HG03108 (cell line): ENCODE results near the gene KIF5C.
"Not testable (repeated sequence)": the region's sequence is repeated elsewhere in the genome, so short reads cannot be mapped to it uniquely, and the experiment has no call there.

ENCODE experiments used
- ATAC-seq: cut with Tn5 transposase; IDR thresholded peaks from one replicate; pipeline ENCODE4 v1.9.1; 2021; ENCODE audit warnings: moderate library complexity; ENCODE audit not compliant: unreplicated experiment

The KIF5C gene

DNA sequence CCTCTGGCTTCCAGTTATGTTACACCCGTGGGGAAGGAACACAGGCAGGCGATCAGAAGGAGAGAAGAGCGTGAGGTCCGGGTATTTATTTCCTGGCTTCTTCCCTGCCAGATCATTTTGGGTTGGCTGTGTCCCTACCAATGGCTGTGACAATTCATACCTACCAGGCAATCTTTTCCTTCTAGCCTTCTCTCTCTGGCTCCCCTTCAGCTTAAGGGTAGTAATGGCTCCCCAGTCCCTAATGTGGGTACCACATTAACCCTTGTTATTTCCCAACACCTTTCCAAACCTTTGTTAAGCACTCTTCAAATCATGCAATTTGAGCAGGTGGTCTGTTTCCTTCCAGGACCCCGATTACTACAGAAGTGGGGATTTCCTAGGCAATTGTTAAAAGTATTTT lies 84.7 kb downstream of the KIF5C start:
- no peak for ATAC-seq

DNA sequence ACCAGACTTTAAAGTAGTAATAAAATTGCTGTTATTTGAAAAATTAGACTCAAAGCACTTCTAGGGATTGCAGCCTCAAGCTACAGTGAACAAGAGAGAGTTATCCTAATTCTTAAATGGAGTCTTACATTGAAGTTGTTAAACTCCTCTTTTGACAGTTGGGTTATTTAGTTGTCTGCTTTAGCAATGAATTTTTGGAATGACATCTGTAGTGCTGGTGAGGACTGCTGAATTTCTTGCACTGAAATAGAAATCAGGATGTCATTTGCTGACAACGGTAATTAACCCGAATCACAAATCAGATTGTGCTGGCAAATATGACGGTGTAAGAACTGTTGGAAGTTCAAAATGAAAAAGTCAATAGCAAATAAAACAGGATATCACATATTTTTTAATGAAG lies 85.5 kb downstream of the KIF5C start:
- no peak for ATAC-seq

DNA sequence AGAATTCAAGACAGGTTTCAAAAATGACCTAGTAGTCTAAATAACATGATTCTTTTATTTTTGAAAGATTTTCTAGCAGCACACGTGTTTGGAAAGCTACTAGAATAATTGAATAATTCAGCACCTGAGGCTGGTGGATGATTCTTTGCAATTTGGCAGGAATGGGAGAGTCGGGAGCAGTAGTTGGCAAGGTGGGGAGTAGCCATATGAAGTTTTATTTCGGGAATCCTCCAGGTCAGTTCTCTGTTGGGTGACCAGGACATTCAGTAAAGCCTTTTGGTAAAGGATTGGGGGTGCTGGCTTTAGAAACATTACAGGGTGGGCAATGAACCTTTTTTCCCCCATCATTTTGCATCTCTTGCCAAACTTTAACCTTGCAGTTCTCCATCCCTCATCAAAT lies 88.4 kb downstream of the KIF5C start:
- ATAC-seq = no peak

DNA sequence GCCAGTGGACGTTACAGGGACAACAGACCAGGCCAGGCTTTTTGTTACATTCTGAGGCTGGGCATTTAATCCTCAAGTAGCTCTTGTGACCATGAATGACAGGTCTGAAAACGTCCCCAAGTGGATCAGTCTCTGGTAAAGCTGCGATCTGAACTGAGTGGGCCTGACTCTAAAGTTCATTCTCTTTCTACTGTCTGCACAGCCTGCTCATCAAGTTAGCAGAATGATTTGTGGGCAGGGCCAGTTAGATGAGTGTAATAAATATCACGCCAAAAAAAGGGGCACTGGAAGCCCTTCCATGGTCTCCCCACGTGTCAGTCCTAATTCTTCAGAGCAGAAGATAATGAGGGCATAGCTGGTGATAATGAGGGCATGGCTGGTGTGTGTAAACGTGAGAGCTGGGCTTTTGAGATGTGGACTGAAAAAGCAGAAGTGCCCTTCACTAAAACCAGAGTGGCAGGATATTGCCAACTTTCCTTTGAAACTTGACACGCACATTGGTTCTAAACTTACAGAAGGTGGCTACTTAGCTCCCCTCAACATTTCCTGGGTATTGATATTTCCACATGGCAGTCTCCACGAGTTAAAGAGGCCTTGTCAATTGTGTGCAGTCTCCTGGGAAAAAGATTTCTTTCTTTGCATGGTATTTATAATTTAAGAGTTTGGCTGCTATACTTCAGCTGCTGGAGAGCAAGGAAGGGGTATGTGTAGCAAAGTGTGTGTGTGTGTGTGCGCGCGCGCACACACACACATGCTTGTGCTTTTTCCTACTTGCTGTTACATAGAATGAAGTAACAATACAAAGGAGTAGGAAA lies 90.8 kb downstream of the KIF5C start:
- peak; percentile 64 for ATAC-seq

DNA sequence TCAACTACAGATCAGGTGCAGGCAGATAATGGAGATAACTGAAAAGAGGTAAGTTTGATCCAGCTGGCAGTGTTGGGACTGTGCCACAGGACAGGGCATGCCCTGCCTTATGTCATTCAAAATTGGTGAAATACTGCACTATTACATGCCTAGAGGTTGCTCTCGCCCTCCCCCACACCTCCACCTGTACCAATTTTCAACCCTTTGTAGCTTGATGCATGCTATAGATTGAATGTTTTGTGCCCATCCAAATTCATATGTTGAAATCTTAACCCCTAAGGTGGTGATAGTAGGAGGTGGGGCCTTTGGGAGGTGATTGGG lies 91.4 kb downstream of the KIF5C start:
- no peak for ATAC-seq

DNA sequence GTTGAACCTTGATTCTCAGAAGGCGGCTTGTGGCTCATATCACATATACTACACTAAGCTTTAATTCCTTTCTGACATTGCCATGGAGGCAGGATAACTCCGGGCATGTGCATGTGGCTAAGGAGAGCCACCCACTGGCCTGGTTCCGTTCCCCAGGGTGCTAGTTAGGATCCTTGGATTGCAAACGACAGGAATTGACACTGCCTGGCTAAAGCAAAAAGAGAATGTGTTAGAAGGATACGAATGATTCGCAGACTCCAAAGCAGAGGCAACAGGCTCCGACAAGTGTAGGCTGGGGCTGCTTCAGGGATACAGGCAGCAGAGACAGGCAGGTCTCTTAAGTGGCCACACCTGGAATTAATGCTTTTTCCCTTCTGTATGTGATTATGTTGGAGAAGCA lies 92.0 kb downstream of the KIF5C start:
- ATAC-seq = no peak

DNA sequence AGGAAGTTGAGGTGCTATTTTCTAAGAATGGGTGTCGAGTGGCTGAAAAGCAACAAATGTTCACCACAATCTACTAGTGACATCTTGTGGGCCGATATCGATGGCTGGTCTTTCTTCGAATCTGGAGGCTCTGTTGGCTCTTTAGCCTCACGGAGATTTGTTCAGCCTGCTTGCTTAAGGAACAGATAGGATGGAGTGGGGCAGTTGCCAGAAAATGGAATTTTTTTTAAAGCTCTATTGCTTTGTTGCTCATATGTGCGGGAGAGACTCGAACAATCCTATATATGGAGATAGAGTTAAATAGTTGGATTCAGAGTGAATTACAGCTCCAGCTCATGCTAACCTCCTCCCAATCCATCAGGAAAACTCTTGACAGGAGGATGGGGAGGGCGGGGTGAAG lies 92.6 kb downstream of the KIF5C start:
- ATAC-seq = no peak

DNA sequence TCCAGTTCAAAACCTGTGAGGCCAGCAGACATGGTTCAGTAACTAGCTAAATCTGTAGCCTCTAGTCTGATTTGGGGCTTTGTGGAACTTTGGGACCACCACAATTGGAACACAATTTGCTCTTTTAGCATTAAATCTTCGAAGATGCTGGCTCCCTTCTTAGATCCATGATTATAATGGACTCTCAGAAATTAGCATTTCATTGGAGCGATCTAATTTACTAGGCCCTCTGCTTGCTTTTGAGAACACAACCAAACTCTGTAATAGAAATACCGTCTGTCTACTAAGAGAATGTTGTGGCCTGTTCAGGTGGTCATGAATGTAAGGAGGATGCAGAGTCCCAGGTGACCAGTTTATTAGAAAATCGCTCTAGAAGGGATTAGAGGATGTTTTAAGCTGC lies 93.3 kb downstream of the KIF5C start:
- no peak for ATAC-seq

DNA sequence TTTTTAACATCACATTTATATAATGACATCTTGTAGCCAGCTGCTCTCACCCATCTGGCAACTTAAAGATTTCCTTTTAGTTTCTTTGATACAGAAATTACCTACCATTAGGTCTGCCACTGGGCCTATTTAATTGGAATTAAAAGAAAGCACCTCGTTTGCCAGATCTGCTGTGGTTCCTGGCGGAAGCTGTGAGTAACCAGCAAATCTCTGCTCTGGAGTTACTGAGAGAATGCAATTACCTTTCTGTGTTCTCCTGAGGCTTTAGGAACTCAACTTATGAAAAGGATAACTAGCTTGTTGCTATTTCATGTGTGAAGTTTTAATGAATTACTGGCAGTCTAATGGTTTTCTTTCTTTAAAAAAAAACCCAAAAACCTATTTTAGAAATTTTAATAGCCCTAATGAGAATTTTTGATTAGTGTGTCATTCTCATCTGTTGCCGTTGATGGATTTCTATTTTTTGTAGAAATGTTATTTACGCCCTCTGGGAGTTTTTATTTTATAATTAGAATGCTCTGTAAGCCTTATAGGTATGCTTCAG lies 93.8 kb downstream of the KIF5C start:
- ATAC-seq = no peak

DNA sequence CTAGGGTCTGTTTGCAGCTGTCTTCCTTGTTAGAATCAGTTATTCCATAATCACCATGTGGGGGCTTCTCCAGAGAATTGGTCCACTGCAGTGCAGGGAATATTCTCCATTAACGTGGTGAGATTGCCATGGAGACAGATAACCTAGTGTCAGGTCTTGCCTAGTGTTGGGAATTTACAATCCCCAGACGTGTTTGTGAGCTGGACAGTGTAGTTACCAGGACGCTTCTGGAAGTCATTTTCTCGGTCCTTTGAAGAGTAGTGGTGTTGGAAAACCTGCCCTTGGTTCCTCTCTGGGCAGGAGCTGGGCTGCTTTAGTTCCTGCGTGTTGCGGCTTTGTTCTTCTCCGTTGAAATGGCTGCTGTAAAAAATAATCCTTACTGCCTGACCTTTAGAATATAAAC lies 94.6 kb downstream of the KIF5C start:
- no peak for ATAC-seq

DNA sequence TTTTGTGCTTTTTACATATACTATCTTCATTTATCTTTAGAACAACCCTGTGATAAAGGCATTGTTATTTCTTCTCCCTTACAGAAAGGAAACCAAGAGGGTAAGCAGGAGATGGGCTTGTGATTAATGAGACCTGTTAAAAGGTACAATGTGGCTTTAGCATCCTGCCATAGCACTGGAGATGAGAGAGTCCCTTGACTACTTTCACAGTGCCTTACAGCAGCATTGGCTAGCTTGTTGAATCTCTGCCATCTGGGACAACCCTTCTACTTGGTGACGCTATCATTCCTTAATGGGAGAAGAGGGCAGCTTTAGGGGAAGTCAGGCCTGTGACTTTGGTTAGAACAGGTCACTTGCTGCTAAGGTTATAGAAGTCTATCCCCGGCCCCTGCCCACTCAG lies 95.4 kb downstream of the KIF5C start:
- no peak for ATAC-seq

DNA sequence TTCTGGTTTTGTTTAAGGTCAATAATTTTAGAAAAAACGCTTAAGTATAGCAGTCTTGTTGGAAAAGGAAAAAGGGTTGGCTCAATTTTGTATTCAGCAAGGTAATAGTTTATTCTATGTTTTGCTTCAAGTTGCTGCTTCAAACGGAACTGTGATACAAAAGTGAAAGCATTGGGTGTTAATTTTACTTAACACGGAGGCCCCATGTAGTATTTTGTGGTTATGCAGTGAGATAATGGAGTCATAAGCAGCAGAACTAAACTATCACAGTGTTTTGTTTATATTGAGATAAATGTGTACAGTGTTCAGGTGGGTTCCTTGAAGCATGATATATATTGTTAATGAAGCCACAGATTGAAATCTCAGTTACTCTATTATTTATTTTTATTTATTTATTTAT lies 96.5 kb downstream of the KIF5C start:
- ATAC-seq = peak; percentile 82

DNA sequence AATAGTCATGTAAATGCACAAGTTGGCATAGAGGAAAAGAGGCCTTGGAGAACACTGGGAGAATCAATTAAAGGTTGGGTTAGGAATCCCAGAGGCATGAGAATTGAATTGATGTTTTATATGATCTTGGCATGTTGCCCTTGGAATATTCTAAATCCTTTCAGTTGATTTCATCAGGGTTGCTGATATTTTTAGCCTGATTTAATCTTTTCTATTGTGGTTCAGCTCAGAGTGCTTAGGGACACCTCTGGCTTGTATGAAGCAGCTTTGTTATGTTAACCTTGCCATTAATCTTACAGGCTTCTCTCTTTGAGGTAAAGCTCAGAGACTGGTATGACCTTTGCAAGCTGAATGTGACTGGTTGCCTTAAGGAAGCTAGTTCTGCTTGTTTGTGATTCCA lies 99.1 kb downstream of the KIF5C start:
- no peak for ATAC-seq

DNA sequence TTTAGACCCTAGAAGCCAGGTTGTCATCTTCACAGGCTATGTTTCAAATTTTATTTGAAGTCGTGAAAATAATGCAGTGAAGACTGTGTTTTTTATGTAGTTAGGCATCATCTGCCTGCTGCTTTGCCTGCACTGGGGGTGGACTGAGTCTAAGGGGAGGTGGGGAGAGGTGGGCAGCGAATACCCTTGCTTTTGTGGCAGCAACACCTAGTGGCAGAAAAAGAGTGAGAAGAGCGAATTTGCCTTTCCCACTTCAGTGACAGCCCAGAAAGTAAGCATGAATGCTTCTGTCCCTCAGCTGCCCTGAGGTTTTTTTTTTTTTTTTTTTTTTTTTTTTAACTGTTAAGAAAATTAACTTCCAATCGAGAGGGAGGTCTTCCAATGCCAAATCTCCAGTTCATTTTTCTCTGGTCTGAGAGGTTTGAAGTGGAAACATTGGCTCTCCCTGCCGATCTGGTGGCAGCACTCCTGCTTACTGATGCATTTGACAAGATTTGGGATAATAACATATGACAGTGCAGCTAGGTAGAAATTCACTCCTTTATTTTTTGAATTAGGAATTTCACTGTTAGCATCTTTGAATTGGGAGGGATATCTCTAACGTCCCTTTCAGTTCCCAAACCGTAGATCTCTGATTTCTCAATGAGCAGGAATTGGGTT lies 103.1 kb downstream of the KIF5C start:
- ATAC-seq = no peak

DNA sequence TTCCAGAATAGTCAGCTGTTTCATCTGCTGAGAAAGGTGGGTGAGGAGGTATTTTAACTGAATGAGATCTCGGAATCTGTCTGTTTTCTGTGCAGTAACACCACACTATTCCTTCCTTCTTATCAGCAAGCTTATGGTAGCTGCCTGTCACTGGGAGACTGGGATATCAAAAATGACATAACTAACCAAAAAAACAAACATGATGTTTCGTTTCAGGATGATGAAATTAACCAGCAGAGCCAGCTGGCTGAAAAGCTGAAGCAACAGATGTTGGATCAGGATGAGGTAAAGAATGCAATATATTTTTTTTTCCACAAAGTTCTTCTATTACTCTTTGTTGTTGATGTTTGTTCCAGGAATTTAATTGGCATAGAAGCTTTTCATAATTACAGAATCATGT lies 103.7 kb downstream of the KIF5C start:
- no peak for ATAC-seq

DNA sequence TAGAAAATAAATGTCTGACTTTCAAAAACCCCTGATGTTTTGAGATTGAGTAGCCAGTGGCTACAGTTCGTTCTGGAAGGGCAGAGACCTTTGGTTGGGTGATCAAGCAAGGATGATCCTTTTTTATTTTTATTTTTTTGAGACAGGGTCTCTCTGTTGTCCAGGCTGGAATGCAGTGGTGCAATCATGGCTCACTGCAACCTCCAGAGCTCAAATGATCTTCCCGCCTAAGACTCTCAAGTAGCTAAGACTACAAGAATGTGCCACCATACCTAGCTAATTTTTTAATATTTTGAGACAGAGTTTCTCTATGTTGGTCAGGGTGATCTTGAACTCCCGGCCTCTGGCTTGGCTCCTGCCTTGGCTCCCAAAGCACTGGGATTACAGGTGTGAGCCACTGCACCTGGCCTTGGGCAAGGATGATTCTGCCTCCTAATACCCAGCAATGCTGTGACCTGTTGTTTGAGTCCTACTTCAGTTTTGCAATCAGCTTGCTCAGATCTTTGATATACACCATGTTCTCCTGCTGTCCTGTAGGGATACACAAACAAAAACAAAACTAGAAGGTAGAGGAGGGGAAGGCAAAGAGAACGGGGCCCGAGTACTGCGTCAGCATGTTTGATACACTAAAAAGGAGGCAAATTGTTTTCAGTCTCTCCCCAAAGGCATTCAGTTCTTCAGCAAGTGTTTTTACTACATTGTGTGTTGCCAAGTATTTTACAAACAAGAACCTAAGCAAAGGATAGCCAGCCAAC lies 104.3 kb downstream of the KIF5C start:
- no peak for ATAC-seq

DNA sequence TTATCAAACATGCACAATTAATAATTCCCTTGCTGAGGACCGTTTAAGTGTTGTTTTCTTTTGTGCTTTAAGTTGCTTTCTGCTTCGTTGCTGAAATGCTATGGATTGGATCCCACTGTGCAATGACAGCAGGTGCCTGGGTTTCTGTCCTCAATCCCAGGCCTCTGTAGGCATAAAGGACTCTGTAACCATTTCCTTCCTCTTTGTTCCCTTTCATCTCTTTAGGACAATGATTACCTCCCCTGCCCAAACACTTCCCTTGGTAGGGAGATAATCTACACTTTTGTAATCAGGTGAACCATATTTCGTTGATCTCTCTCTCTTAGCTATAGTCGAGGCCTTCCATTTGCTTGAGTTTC lies 104.9 kb downstream of the KIF5C start:
- no peak for ATAC-seq

DNA sequence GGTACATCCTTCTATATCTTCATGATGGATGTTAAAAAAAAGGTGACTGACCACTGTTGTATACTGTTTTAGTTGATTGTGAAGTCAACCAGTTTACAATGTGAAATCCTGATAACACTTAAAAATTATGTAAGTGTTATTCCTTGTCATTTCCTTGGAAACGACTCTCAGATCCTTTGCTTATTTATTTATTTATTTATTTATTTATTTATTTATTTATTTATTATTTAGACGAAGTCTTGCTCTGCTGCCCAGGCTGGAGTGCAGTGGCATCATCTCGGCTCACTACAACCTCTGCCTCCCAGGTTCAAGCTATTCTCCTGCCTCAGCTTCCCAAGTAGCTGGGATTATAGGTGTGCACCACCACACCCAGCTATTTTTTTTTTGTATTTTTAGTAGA lies 105.5 kb downstream of the KIF5C start:
- ATAC-seq = not testable (repeated sequence)

DNA sequence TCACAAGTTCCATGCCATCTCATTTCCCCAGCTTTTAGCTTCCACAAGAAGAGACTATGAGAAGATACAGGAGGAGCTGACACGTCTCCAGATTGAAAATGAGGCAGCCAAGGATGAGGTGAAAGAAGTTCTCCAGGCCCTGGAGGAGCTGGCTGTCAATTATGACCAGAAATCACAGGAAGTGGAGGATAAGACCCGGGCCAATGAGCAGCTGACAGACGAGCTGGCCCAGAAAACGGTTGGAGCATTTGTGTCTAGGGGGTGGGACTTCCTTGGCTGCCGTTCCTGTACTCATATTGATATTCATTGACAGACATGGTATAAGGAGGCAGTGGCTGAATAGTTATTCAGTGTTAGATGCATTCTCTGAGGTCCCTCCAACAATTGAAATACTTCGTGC lies 106.3 kb downstream of the KIF5C start:
- ATAC-seq = no peak

DNA sequence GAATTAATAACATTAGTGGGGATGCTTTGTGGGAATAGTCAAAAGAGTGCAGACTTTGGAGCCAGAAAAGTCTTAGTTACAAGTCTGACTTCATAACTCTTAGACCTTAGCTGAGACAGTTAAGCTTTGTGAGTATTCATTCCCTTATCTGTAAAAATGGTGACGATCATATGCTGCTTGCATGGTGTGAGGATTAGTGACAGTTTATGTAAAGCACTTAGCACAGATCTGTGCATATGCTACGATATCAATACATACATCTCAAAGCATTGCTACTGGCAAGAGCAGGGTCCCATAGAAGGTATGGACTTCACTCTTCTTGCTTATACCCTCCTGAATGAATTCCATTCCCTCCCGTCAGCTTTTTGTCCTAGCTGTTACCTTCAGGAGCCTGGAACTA lies 106.8 kb downstream of the KIF5C start:
- no peak for ATAC-seq

DNA sequence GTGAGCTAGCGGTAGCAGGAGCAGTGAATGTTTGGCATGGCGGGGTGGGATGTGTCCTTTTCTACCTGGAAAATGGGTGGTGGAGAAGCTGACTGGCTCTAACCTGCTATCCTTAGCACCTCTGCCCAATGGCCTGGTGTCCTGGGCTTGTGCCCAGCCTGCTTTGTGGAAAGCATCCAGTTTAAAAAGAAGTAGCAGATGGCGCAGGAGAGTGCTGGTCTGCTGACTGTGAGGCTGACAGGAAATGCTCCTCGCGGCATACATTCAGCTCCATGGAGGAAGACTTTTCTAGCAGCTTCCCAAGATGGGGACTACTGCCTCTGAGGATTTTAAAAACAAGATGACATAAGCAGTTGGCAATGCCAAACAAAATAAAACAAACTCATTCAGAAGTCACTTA lies 107.3 kb downstream of the KIF5C start:
- no peak for ATAC-seq

DNA sequence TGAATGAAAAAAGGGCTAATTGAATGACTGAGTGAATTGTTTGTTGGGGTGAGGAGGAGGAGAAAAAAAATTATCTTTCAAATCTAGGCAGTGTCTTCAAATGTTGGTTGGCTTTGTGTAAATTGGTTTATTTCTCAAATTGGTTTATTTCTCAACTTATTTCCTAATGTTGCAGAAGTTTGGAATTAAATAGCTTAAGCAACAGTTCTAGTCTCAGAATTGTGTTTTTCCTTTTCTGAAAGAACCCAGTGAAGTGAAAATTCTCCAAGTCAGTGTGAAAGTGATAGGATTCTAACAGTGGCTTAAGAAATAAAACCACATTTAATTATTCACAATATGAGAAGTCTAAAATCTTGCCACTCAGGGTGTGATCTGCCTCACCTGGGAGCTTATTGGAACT lies 108.9 kb downstream of the KIF5C start:
- no peak for ATAC-seq
